Activated CD4-positive, alpha-beta memory T cell treated with anti-CD3 and anti-CD28 coated beads, Interleukin-2, amount 10 ng/mL, durations not matched to agents 7 days and 5 days (primary cell): ENCODE measurements around the gene RBP3. TPM values are rescaled to one million over a fixed set of nuclear protein-coding genes. Genes with fewer than 3 reads are reported as not detected.

Source experiments
- CTCF ChIA-PET: fragments of 350-600 bp; sonication (Branson Sonifier 250); formaldehyde crosslinking; loops from one replicate; lab custom pipeline; 2021; ENCODE audit warnings: antibody characterized with exemption, inconsistent platforms; lab: Charles Lee
- POLR2A ChIA-PET: fragments of 350-600 bp; sonication (Branson Sonifier 250); formaldehyde crosslinking; loops from one replicate; lab custom pipeline; 2021; ENCODE audit warnings: antibody characterized with exemption; lab: Charles Lee
- DNase-seq: peaks from one replicate; pipeline ENCODE4 v3.0.0-alpha.2; 2020
- H3K27ac Mint-ChIP-seq: one replicate; pipeline ENCODE4 v1.8.0; 2021; ENCODE audit warnings: mild to moderate bottlenecking, mixed read lengths
- H3K27me3 Mint-ChIP-seq: one replicate; pipeline ENCODE4 v1.8.0; 2021; ENCODE audit warnings: mixed read lengths
- H3K36me3 Mint-ChIP-seq: one replicate; pipeline ENCODE4 v1.8.0; 2021; ENCODE audit warnings: low read depth, mixed read lengths
- H3K4me1 Mint-ChIP-seq: one replicate; pipeline ENCODE4 v1.8.0; 2021; ENCODE audit warnings: mixed read lengths
- H3K4me3 Mint-ChIP-seq: one replicate; pipeline ENCODE4 v1.8.0; 2021; ENCODE audit warnings: mild to moderate bottlenecking, mixed read lengths
- H3K9me3 Mint-ChIP-seq: one replicate; pipeline ENCODE4 v1.8.0; 2021; ENCODE audit warnings: mixed read lengths
- total RNA-seq, 2 experiments: library from RNA; stranded (reverse); gene quantifications; one replicate each; pipeline ENCODE4 v1.2.3, GENCODE V29; 2021

RBP3 gene
- total RNA-seq, 2 experiments from 2014 or later = not detected

DNA sequence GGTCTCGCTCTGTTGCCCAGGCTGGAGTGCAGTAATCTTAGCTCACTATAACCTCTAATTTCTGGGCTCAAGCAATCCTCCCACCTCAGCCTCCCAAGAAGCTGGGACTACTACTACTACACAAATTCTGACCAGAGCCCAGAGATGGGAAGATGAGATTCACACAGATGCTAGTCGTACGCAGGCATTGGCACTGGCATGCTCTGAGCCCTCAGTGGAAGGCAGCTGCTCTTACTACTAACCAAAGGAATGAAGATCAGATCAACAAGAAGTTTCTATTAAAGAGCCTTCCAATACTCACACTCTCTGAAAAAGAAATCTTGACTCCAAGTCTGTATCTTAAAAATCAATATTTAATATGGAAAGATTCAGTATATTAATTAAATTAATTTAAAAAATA, 15.2 kb upstream of the RBP3 start:
- no peaks in the 10 kb centered on the region for H3K4me1 Mint-ChIP-seq
- peaks cover 9% of the 10 kb centered on the region for H3K27me3 Mint-ChIP-seq
- H3K36me3 Mint-ChIP-seq = no peaks in the 10 kb centered on the region
- POLR2A ChIA-PET = no interaction called here
- H3K9me3 Mint-ChIP-seq = peaks cover 4% of the 10 kb centered on the region
- H3K4me3 Mint-ChIP-seq = no peak overlapping the region
- no peak overlapping the region for H3K27ac Mint-ChIP-seq
- CTCF ChIA-PET = no interaction called here
- no peak for DNase-seq

DNA sequence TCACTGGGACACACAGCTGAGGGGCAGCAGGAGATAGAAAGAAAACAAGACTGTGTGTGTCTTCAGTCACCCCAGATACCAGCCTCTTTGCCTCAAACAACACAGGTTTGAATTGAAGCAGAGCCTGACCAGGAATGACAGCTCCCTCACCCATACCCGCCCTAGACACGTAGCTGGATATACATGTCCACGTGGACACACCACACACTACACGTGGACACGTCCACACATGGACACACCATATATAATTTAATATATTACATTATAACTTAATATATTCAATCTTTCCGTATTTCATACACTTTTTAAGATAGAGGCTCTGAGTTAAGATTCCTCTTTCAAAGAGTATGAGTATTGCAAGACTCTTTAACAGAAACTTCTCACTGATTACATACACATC, 14.6 kb upstream of the RBP3 start:
- Mint-ChIP-seq H3K27me3 (peaks cover 11% of the 10 kb centered on the region), H3K4me3 (no peak overlapping the region), H3K9me3 (peaks cover 1% of the 10 kb centered on the region), H3K27ac (no peak overlapping the region), H3K36me3 (no peaks in the 10 kb centered on the region), H3K4me1 (no peaks in the 10 kb centered on the region)
- CTCF ChIA-PET = no interaction called here
- POLR2A ChIA-PET = no interaction called here
- DNase-seq = no peak

DNA sequence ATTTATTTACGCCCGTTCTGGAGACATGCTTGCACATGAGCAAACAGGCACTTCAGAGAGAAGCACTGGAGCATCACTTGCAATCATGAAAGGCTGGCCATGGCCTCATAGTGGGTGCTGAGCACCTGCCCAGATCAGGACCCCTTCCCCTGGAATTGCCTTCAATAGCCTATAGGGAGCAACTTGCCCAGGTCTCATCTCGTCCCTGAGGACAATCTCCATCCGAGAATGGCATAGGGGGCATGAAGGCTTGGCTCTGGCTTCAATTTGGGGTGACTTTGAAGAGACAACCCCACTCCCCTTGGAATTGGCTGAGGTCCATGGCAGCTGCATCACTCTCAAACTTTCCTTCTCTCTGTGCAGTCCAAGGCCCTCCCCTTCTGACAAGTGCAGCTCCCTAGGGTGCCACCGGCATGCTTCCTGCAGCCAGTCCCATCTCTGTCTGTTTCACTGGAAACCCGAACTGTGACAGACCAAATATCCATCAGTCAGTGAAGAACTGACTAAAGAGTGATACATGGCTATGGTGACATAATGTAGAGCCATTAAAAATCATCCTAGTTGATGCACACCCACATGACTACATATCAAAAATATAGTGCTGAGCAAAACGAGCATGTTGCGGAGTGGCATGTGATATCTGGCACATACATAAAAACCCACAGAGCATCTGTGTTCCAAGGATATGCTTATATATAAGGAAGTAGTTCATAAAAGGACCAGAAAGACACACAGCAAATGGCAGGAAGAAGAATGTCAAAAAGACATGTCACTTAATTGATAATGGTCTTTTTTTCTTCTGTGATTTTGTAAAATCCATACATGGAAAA, 13.5 kb upstream of the RBP3 start:
- Mint-ChIP-seq H3K27ac (no peak overlapping the region), H3K4me3 (no peak overlapping the region), H3K4me1 (no peaks in the 10 kb centered on the region), H3K9me3 (no peaks in the 10 kb centered on the region), H3K36me3 (no peaks in the 10 kb centered on the region), H3K27me3 (peaks cover 13% of the 10 kb centered on the region)
- ChIA-PET CTCF (no interaction called here), POLR2A (no interaction called here)
- DNase-seq = no peak

DNA sequence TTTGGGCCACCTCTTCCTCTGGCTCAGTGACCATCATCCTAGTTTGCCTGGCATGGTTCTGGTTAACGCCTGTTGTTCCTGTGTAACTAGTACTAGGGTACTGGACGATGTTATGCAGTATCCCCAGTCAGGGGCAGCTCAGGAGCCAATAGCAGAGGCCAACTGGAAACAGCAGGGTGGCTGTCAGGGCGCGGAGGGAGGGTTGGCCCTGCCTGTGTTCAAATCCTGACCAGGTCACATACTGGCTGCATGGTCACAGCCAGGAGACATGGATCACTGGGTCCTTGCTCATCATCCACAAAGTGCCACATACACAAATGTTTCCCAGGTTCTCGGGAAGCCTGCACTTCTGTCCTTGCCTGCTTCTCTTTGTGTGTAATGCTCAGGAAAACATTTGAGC, 12.3 kb upstream of the RBP3 start:
- Mint-ChIP-seq H3K36me3 (no peaks in the 10 kb centered on the region), H3K27ac (no peak overlapping the region), H3K27me3 (peaks cover 18% of the 10 kb centered on the region), H3K4me3 (no peak overlapping the region), H3K9me3 (no peaks in the 10 kb centered on the region), H3K4me1 (no peaks in the 10 kb centered on the region)
- no peak for DNase-seq
- CTCF ChIA-PET = no interaction called here
- POLR2A ChIA-PET = no interaction called here

DNA sequence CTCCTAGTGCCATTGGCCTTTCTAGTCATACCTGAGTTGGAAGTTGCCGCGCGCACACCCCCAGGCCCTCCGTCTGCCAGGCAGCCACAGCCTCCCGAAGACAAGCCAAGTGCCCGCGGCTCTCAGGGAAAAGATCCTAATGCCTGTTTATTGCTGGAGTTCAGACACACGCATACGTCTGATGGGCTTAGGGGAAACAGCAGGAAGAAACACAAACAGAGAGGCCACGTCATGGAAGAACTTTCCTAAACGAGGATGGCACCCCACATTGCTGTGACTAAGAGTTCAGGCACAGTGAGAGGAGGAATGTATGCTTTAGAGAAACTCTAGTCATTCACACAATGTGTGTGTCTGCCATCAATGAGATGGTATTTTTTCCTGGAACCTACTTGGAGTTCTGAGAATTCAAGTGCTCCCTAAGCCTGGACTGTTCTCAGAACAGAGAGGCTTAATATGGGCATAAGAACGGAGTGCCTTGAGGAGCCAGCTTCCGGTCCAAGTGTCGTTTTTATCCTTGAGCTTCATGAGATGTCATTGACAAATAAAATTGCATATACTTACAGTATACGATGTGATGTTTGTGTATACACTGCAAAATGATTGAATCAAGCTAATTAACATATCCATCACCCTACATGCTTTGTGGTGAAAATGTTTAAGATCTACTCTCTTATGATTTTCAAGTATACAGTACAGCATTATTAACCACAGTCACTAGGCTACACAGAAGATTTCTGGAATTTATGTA, 11.6 kb upstream of the RBP3 start:
- Mint-ChIP-seq H3K4me3 (no peak overlapping the region), H3K9me3 (no peaks in the 10 kb centered on the region), H3K4me1 (no peaks in the 10 kb centered on the region), H3K27me3 (peaks cover 19% of the 10 kb centered on the region), H3K36me3 (no peaks in the 10 kb centered on the region), H3K27ac (no peak overlapping the region)
- ChIA-PET CTCF (interaction anchor here (0.5 kb wide), 1 partner anchor 342 kb away, joined by 3 read pairs; no protein-coding TSS in a partner anchor), POLR2A (no interaction called here)
- DNase-seq = no peak

DNA sequence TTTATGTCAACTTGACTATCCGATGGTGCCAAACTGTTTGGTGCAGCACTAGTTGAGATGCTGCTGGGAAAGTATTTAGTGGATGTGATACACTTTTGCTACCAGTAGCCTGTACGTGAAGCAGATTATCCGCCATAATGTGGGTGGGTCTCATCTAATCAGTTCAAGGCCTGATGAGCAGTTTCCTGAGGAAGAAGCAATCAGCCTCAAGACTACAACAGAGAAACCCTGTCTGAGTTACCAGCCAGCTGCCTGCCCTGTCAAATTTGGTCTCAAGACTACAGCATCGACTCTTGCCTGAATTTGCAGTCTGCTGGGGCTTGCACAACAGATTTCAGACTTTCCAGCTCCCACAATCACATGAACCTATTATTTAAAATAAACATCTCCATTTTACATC, 10.9 kb upstream of the RBP3 start:
- H3K9me3 Mint-ChIP-seq = no peaks in the 10 kb centered on the region
- H3K27ac Mint-ChIP-seq = no peak overlapping the region
- POLR2A ChIA-PET = no interaction called here
- H3K4me3 Mint-ChIP-seq = no peak overlapping the region
- no peaks in the 10 kb centered on the region for H3K36me3 Mint-ChIP-seq
- no peaks in the 10 kb centered on the region for H3K4me1 Mint-ChIP-seq
- peaks cover 19% of the 10 kb centered on the region for H3K27me3 Mint-ChIP-seq
- CTCF ChIA-PET = interaction anchor here (0.5 kb wide), 1 partner anchor 342 kb away, joined by 3 read pairs; no protein-coding TSS in a partner anchor
- DNase-seq = no peak

DNA sequence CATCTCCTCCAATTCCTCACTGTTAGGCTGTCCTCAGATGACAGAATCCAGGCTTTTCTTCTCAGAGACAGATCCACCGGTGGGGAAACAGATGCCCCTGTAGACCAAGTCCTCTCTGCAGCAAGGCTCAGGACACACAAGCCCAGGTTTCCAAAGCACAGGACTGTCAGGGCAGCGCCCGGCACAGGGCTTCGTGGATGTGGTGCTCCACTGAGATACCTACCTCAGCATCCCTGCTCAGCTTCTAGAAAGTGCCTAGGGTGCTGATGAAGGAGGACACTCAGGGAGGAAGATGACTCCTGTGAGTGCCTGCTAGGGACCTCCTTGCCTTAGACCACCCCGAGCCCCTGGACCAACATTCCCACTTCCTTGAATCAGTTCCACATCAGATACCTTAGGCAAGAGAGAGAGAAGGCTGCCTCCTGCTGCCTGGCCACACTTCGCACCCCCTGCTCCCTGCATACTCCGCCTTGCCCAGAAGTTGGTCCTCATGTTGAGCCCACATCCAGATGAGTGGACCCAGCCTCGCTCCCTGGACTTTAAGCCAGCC, 8.9 kb upstream of the RBP3 start:
- POLR2A ChIA-PET = no interaction called here
- Mint-ChIP-seq H3K4me1 (no peaks in the 10 kb centered on the region), H3K4me3 (no peak overlapping the region), H3K27me3 (peaks cover 16% of the 10 kb centered on the region), H3K36me3 (no peaks in the 10 kb centered on the region), H3K9me3 (no peaks in the 10 kb centered on the region), H3K27ac (no peak overlapping the region)
- CTCF ChIA-PET = interaction anchor here (1.6 kb wide), 1 partner anchor 292 kb away, joined by 9 read pairs; no protein-coding TSS in a partner anchor
- DNase-seq = no peak

DNA sequence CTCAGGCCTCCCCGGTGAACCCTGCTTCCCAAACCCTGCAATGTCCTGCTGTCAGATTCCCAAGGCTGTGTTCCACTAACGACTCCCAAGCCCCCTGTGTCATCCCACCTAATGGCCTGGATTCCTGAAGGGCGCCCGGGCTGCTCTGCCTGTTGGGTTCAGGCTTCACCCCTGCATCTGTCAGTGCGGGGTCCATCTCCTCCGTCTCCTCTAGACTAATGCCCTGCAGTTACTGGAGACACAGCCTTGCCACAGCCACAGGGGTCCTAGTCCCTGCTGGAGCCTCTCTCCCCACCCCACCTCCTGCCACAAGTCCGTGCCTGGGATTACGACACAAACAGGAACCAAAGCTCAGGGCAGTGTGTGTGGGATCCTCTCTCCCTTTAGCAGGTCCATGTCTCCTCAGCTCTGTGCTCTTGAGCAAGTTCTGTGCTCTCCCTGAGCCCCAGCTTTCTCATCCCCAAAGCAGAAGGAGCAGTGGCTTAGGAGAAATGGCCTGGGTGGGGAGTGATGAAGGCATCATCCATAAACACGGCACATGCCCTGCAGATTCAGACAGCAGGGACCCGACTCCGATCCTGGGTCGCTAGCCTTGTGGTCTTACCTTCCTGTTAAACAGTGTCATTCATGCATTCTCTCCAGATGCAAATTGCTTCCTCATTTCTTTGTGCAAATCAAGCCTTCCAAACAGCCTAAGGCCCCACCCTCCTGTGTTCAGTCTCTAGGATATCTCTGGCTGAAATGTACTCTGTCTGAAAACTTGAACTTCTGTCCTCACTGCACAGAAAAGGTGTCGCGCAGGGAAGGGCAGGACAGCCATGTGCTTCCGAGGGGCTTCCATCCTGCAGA, 8.2 kb upstream of the RBP3 start:
- ChIA-PET CTCF (interaction anchor here (1.0 to 1.6 kb wide), 5 partner anchors 28 to 346 kb away, joined by 3 to 9 read pairs (median 6); no protein-coding TSS in a partner anchor), POLR2A (no interaction called here)
- H3K4me1 Mint-ChIP-seq = no peaks in the 10 kb centered on the region
- H3K4me3 Mint-ChIP-seq = no peak overlapping the region
- H3K36me3 Mint-ChIP-seq = no peaks in the 10 kb centered on the region
- no peak for DNase-seq
- no peaks in the 10 kb centered on the region for H3K9me3 Mint-ChIP-seq
- no peak overlapping the region for H3K27ac Mint-ChIP-seq
- H3K27me3 Mint-ChIP-seq = peaks cover 16% of the 10 kb centered on the region

DNA sequence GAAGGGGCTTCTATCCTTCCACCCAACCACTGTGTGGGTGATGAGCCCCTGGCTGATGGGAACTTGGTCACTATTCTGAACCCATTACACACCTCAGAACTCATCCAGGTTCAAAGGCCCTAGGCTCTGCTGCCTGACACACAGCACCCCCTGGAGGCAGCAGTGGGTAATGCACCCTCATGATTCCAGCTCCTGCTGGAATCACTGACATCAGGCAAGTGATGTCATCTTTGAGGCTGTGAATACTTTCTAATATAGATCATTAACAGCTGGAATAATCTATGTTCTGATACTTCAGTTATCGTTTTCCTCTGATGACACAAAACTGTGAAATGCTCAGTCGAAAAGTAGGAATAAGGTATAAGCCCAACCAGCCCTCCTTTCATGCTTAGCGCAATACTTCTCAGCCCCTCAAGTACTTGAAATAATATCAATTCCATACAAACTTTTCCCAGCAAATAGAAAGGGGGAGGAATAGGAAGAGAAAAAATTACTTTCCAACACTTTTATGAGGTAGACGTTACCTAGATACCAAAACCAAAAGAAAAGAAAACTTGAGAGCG, 7.5 kb upstream of the RBP3 start:
- no peaks in the 10 kb centered on the region for H3K4me1 Mint-ChIP-seq
- no peak overlapping the region for H3K27ac Mint-ChIP-seq
- POLR2A ChIA-PET = no interaction called here
- H3K9me3 Mint-ChIP-seq = no peaks in the 10 kb centered on the region
- H3K36me3 Mint-ChIP-seq = no peaks in the 10 kb centered on the region
- peak; percentile 67 for DNase-seq
- CTCF ChIA-PET = interaction anchor here (0.6 to 1.6 kb wide), 7 partner anchors 9 to 347 kb away, joined by 3 to 9 read pairs (median 5); no protein-coding TSS in a partner anchor
- no peak overlapping the region for H3K4me3 Mint-ChIP-seq
- H3K27me3 Mint-ChIP-seq = peaks cover 16% of the 10 kb centered on the region

DNA sequence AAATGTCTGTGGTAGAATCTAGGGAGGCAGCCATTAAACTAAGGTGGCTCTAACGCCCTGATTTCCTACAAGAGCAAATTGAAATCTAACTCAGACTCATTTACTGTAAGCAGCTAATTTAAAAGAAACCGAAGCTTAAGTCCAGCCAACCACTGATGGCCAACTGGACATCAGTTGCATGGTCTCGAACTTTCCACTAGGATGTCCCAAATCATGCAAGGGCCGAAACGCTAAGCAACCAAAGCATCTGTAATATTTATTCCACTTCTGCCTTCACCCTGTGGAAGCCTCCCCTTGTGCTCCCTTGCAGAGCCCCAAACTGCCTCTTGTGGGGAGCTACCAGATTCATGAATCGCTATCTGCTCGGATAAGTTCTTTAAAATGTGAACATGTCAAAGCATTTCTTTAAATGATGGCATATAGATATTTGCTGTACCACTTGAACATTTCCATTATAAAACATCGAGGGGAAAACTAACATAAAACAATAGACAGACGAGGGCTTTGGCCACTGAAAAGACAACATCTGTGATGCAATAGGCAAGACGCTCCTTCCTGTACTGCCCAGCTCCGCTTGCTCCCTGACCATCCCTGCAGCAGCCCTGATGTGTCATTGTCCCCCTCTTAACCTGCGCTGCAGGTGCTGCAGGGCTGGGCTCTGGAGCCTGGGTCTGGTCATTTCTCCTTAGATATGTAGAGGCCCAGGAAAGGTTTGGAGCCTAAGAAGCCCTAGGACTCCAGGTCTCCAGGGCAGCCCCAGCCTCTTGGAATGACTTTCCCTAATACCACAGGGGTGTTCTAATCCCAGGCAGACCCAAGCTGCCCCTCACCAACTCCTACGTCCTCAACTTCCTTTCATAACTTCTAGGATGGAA, 2.9 kb upstream of the RBP3 start:
- POLR2A ChIA-PET = no interaction called here
- no peak for DNase-seq
- no peak overlapping the region for H3K27ac Mint-ChIP-seq
- H3K4me1 Mint-ChIP-seq = no peaks in the 10 kb centered on the region
- no peak overlapping the region for H3K4me3 Mint-ChIP-seq
- H3K27me3 Mint-ChIP-seq = peaks cover 5% of the 10 kb centered on the region
- H3K9me3 Mint-ChIP-seq = no peaks in the 10 kb centered on the region
- CTCF ChIA-PET = interaction anchor here (1.5 to 2.0 kb wide), 2 partner anchors 16 to 321 kb away, joined by 3 to 4 read pairs; no protein-coding TSS in a partner anchor
- H3K36me3 Mint-ChIP-seq = no peaks in the 10 kb centered on the region

DNA sequence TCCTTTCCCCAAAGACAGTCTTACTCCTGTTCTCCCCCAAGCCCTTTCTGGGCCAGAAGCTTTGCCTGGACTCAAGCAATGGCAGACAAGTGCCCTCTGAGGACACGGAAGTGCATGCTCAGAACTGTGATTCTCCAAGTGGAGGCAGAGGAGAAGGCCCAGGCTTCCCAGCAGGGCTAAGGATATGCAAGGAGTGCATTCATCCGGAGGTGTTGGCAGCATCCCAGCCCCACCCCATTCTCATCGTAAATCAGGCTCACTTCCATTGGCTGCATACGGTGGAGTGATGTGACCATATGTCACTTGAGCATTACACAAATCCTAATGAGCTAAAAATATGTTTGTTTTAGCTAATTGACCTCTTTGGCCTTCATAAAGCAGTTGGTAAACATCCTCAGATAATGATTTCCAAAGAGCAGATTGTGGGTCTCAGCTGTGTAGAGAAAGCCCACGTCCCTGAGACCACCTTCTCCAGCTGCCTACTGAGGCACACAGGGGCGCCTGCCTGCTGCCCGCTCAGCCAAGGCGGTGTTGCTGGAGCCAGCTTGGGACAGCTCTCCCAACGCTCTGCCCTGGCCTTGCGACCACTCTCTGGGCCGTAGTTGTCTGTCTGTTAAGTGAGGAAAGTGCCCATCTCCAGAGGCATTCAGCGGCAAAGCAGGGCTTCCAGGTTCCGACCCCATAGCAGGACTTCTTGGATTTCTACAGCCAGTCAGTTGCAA, 1.4 kb upstream of the RBP3 start:
- Mint-ChIP-seq H3K4me1 (no peaks in the 10 kb centered on the region), H3K4me3 (no peak overlapping the region), H3K27me3 (no peaks in the 10 kb centered on the region), H3K36me3 (no peaks in the 10 kb centered on the region), H3K27ac (no peak overlapping the region), H3K9me3 (no peaks in the 10 kb centered on the region)
- ChIA-PET CTCF (interaction anchor here (1.2 to 2.0 kb wide), 2 partner anchors 15 to 322 kb away, joined by 4 read pairs; no protein-coding TSS in a partner anchor), POLR2A (no interaction called here)
- no peak for DNase-seq
